22Rv1 (cell line): ENCODE data around the gene DOCK7.

Experiments
- H3K27ac ChIP-seq: fragments of 450-650 bp; 2 replicates; pipeline ENCODE4 v1.5.1; 2017
- ZFX ChIP-seq: fragments of 450-650 bp; IDR thresholded peaks from 2 replicates; pipeline ENCODE4 v1.6.1; 2017; ENCODE audit warnings: antibody characterized with exemption, borderline replicate concordance
- TF ChIP-seq, protein P1 (sequence below): fragments of 450-650 bp; IDR thresholded peaks from 2 replicates; pipeline ENCODE4 v1.5.1; 2017; ENCODE audit warnings: mild to moderate bottlenecking

The DOCK7 gene

DNA sequence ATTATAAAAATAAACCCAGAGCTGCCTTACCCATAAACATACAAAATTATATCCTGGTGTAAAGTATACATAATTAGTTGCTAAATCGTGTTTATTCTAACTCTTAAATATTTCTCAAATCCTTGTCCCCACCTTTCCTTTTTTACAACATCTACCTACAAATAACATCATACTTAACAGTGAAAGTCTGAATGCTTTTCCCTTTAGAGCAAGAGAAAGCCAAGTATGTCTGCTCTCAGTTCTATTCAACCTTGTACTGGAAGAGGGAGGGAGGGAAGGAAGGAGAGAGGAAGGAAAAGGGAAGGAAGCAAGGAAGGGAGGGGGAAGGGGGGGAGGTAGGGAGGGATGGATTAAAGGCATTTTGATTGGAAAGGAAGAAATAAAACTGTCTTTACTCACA is 14.6 kb downstream of the DOCK7 start:
- H3K27ac ChIP-seq: no peak overlapping the region
- no peak for TF ChIP-seq ZFX
- TF ChIP-seq, protein P1, sequence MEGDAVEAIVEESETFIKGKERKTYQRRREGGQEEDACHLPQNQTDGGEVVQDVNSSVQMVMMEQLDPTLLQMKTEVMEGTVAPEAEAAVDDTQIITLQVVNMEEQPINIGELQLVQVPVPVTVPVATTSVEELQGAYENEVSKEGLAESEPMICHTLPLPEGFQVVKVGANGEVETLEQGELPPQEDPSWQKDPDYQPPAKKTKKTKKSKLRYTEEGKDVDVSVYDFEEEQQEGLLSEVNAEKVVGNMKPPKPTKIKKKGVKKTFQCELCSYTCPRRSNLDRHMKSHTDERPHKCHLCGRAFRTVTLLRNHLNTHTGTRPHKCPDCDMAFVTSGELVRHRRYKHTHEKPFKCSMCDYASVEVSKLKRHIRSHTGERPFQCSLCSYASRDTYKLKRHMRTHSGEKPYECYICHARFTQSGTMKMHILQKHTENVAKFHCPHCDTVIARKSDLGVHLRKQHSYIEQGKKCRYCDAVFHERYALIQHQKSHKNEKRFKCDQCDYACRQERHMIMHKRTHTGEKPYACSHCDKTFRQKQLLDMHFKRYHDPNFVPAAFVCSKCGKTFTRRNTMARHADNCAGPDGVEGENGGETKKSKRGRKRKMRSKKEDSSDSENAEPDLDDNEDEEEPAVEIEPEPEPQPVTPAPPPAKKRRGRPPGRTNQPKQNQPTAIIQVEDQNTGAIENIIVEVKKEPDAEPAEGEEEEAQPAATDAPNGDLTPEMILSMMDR: no peak

DNA sequence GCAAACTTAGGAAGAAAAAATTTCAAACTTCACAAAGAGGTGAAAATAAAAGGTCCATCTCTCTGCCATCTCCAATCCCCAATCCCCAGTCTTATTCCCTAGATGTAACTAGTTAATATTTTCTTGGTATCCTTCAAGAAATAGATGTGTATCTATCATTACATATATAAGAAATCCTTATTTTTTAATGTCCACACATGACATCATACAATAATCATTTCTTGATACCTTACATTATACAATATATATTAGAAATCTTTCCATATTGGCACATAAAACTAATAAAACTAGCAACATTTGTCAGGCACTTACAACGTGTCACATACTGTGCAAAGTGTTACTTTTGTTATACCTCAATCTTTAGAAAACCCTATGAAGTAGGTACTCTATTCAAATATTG is 16.2 kb downstream of the DOCK7 start:
- no peak for TF ChIP-seq ZFX
- TF ChIP-seq, protein P1: no peak
- H3K27ac ChIP-seq: no peak overlapping the region

DNA sequence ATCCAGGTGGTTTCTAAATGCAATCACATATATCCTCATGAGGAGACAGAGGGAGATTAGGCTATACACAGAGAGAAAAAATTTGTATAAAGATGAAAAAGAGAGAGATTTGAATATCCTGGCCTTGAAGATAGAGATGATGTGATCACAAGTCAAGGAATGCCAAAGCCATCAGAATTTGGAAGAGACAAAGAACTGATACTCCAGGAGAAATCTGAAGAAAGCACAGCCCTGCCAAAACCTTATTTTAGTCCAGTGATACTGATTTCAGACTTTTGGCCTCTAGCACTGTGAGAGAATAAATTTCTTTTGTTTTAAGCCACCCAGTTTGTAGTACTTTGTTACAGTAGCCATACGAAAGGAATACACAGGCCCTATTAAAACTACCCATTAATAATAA is 33.4 kb downstream of the DOCK7 start:
- TF ChIP-seq ZFX: no peak
- TF ChIP-seq, protein P1: no peak
- no peak overlapping the region for H3K27ac ChIP-seq

DNA sequence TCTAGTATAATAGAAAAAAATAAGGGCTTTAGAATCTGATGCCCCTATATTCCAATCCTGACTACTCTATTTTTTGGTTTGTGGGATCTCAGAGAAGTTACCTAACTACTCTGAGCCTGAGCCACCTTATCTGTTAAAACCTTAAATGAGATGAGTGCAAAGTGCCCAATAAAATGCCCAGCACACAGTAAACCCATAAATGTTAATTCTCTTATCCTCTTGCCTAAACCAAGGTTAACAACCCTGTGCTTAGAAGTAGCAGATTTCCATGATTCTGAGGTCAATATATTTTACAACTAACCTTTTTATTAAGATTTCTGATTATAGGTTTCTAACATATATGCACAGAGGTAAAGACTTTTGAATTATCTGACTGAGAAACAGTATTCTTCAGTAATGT is 35.8 kb downstream of the DOCK7 start:
- TF ChIP-seq, protein P1: no peak
- no peak for TF ChIP-seq ZFX
- H3K27ac ChIP-seq: no peak overlapping the region

DNA sequence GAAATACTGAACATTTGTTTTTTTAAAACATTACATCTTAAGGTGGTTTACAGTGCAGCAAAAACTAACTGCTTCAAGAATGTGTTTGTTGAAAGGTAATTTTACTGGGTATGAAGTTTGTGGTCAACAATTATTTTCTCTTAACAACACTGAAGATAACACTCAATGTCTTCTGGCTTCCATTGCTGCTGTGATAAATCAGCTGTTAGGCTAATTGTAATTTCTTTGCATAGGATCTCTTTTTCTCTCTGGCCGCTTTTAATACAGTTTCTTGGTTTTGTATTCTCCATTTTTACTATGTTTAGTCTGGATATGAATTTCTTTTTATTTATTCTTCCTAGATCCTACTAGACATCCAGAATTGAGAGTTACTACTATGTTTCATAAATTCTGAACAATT is 44.9 kb downstream of the DOCK7 start:
- H3K27ac ChIP-seq: no peak overlapping the region
- TF ChIP-seq, protein P1: no peak
- TF ChIP-seq ZFX: no peak

DNA sequence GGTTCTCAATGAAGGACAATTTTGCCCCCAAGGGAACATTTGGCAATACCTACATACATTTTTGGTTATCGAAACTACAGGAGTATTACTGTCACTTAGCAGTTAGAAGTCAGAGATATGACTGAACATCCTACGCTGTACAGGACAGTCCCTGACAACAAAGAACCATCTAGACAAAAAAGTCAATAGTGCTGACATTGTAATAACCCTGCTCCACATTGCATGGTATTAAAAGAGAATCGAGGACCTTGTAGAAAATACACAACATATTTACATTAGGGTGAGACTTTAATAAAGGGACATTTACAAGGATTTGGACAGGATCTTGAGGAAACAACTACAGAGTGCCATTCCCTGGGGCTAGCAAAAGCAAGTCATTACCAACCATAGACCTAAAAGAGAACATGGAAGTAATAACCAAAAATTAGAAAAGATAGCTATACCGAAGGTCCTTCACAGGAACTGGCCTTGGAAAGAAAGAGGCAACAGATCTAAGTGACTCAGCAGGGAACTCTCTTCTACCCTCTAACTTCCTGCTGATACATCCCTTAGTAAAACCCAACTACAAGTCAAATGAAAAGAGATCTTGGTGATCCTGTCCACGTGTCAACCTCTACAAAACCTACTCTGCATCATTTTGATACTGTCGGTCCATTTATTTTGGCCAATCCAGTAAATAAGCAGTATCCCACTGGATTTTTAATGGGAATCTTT is 50.6 kb downstream of the DOCK7 start:
- H3K27ac ChIP-seq: no peak overlapping the region
- no peak for TF ChIP-seq ZFX
- TF ChIP-seq, protein P1: no peak

DNA sequence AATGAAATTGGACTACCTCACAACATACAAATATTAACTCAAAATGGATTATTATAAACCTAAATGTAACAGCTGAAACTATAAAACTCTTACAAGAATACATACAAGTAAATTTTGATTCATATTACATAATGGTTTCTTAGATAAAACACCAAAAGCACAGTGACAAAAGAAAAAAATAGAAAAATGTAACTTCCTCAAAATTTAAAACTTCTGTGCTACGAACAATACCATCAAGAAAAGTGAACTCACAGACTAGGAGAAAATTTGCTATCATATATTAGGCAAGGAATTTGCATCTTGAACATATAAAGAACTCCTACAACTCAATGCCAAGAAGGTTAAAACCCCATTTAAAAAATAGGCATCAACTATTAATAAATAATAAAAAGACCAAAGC is 59.7 kb downstream of the DOCK7 start:
- TF ChIP-seq, protein P1: no peak
- TF ChIP-seq ZFX: no peak
- no peak overlapping the region for H3K27ac ChIP-seq
